Left ventricle myocardium inferior (tissue), 1 donor: ENCODE measurements around the gene SPTLC1. TPM values are rescaled to one million over a fixed set of nuclear protein-coding genes. Genes with fewer than 3 reads are reported as not detected.
"Not testable (repeated sequence)": the region's sequence is repeated elsewhere in the genome, so short reads cannot be mapped to it uniquely, and the experiment has no call there.

ENCODE experiments used
- DNase-seq: peaks from one replicate; pipeline ENCODE4 v3.0.0-alpha.2; 2020
- H3K27ac ChIP-seq: fragments of 200-600 bp; replicated peaks from 2 replicates; pipeline ENCODE4 v1.8.0; 2021
- H3K27me3 ChIP-seq: fragments of 200-600 bp; 2 replicates; pipeline ENCODE4 v1.8.0; 2021; ENCODE audit warnings: low read depth
- H3K36me3 ChIP-seq: fragments of 200-600 bp; 2 replicates; pipeline ENCODE4 v1.8.0; 2021
- H3K4me1 ChIP-seq: fragments of 200-600 bp; 2 replicates; pipeline ENCODE4 v1.8.0; 2021
- H3K4me3 ChIP-seq: fragments of 200-600 bp; 2 replicates; pipeline ENCODE4 v1.8.0; 2021; ENCODE audit warnings: mild to moderate bottlenecking, moderate library complexity
- H3K9me3 ChIP-seq: fragments of 200-600 bp; replicated peaks from 2 replicates; pipeline ENCODE4 v1.8.0; 2021
- CTCF ChIP-seq: fragments of 200-600 bp; IDR thresholded peaks from 2 replicates; pipeline ENCODE4 v1.8.0; 2021; ENCODE audit warnings: antibody characterized with exemption, mild to moderate bottlenecking, borderline replicate concordance
- intact Hi-C: fragments of 100-400 bp; cut with micrococcal nuclease; formaldehyde crosslinking; loops from one replicate; pipeline ENCODE4 v1.11.0; 2022
- total RNA-seq: library from RNA; stranded (reverse); fragmentation: NEBNext Ultra II Directional; extraction: Animal tissue kit (Norgen Biotek cat#: 25700); gene quantifications from one replicate; pipeline ENCODE4 v1.2.1, GENCODE V29; 2021
- donor health status: DM: no; HTN: yes; CAD: no; lungs with severe emphysema.

The SPTLC1 gene
- total RNA-seq, 1 donor from 2014 or later: 21.9 TPM

GRCh38 chr9:92032891-92033290, 82.3 kb downstream of the SPTLC1 start:
- Histone ChIP-seq H3K9me3 (no peaks in the 10 kb centered on the region), H3K36me3 (peaks cover 54% of the 10 kb centered on the region), H3K4me3 (no peak overlapping the region), H3K27ac (no peak overlapping the region), H3K27me3 (no peaks in the 10 kb centered on the region), H3K4me1 (peaks cover 8% of the 10 kb centered on the region)
- DNase-seq: no peak
- intact Hi-C loops: no loop called here
- TF ChIP-seq CTCF: no peak

- no peaks in the 10 kb centered on the region for H3K27me3 ChIP-seq
- H3K36me3 ChIP-seq: peaks cover 36% of the 10 kb centered on the region
- H3K4me3 ChIP-seq: no peak overlapping the region
- DNase-seq: no peak
- TF ChIP-seq CTCF: no peak
- H3K9me3 ChIP-seq: no peaks in the 10 kb centered on the region
- no peak overlapping the region for H3K27ac ChIP-seq
- H3K4me1 ChIP-seq: no peaks in the 10 kb centered on the region
- intact Hi-C loops: no loop called here
These were observed 84.8 kb downstream of the SPTLC1 start for GRCh38 chr9:92030367-92030766.

GRCh38 chr9:92029553-92029952, 85.7 kb downstream of the SPTLC1 start:
- H3K4me3 ChIP-seq: no peak overlapping the region
- no peaks in the 10 kb centered on the region for H3K27me3 ChIP-seq
- TF ChIP-seq CTCF: no peak
- intact Hi-C loops: no loop called here
- no peak for DNase-seq
- H3K27ac ChIP-seq: no peak overlapping the region
- peaks cover 34% of the 10 kb centered on the region for H3K36me3 ChIP-seq
- H3K4me1 ChIP-seq: no peaks in the 10 kb centered on the region
- no peaks in the 10 kb centered on the region for H3K9me3 ChIP-seq

GRCh38 chr9:92026206-92027002, 88.8 kb downstream of the SPTLC1 start:
- Histone ChIP-seq H3K9me3 (peaks cover 6% of the 10 kb centered on the region), H3K36me3 (peaks cover 3% of the 10 kb centered on the region), H3K27ac (no peak overlapping the region), H3K4me3 (no peak overlapping the region), H3K4me1 (no peaks in the 10 kb centered on the region), H3K27me3 (no peaks in the 10 kb centered on the region)
- TF ChIP-seq CTCF: no peak
- no peak for DNase-seq
- intact Hi-C loops: no loop called here

- H3K36me3 ChIP-seq, H3K9me3 ChIP-seq, H3K27ac ChIP-seq, H3K4me3 ChIP-seq, intact Hi-C loops, DNase-seq, H3K4me1 ChIP-seq, H3K27me3 ChIP-seq: not testable (repeated sequence)
These were observed 93.2 kb downstream of the SPTLC1 start for GRCh38 chr9:92021785-92022541.

GRCh38 chr9:92019658-92020057, 95.6 kb downstream of the SPTLC1 start:
- H3K36me3 ChIP-seq: no peaks in the 10 kb centered on the region
- H3K4me1 ChIP-seq: no peaks in the 10 kb centered on the region
- peaks cover 30% of the 10 kb centered on the region for H3K9me3 ChIP-seq
- H3K27me3 ChIP-seq: no peaks in the 10 kb centered on the region
- no peak overlapping the region for H3K4me3 ChIP-seq
- no peak for DNase-seq
- no peak for TF ChIP-seq CTCF
- intact Hi-C loops: no loop called here
- H3K27ac ChIP-seq: no peak overlapping the region
